Fibroblast of peridontal ligament (primary cell): ENCODE data around the gene VSIG10L2.
A peak's percentile ranks its signal among the peaks of the same experiment; 100 is the strongest.
"Not testable (repeated sequence)": the region's sequence is repeated elsewhere in the genome, so short reads cannot be mapped to it uniquely, and the experiment has no call there.

Experiments
- DNase-seq: peaks from one replicate; pipeline ENCODE4 v3.0.0-alpha.2; 2010; ENCODE audit errors: extremely low read depth

VSIG10L2 gene

GRCh38 chr11:125967515-125967914, 21.7 kb downstream of the VSIG10L2 start:
- DNase-seq: no peak

GRCh38 chr11:125968354-125968753, 22.5 kb downstream of the VSIG10L2 start:
- no peak for DNase-seq

DNA sequence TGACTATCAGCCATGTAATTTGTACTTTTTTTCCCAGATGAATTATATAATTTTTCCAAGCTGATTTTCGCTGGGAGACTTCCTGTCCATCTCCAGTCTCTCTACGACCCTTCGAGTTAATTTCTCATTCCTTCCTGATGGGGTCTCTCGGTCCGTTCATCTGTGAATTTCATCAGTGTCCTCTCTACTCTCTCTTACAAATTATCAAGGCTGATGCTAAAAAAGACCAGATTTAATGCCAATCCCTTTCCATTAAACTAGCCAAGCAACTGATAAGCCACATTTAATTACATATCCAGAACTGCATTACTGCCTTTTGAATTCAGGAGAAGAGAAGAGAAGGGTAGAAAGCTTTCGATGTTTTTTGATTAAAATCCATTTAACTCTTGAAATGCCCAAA, 25.8 kb downstream of the VSIG10L2 start:
- DNase-seq: no peak

DNA sequence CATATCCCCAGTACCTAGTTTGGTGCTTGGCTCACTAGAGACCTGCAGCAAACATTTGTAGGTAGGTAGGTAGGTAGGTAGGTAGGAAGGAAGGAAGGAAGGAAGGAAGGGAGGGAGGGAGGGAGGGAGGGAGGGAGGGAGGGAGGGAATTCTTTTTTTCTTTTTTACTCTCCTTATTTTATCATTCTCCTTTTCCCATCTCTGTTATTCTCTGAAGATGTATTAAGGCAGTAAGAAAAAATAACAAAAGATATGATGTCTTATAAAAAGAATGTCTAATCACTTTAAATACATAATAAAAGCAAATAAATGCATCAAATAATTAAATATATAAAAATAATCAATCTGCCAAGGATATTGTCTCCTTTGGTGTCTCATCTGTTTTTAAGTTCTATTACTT, 28.4 kb downstream of the VSIG10L2 start:
- no peak for DNase-seq

- no peak for DNase-seq
Observed at GRCh38 chr11:125975634-125976033, 29.8 kb downstream of the VSIG10L2 start.

GRCh38 chr11:125976156-125976555, 30.3 kb downstream of the VSIG10L2 start:
- DNase-seq: no peak

DNA sequence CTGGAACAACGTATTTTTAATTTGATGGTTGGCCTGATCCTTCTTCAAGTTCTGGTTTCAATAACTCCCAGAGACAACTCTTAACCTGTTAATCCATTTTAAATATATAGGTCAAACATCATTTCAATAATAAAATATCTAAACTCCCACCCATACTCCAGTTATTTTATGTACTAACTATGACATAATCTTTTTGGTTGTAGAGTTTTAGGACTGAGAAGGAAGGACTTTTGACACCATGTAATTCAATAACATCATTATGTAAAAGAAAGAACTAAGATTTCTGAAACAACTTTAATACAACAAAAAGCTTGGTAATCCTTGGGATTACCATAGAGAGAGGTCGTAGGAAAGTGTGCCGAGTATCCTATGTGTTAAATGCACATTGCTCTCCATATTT, 31.5 kb downstream of the VSIG10L2 start:
- no peak for DNase-seq

GRCh38 chr11:125978181-125978716, 32.4 kb downstream of the VSIG10L2 start:
- no peak for DNase-seq

DNA sequence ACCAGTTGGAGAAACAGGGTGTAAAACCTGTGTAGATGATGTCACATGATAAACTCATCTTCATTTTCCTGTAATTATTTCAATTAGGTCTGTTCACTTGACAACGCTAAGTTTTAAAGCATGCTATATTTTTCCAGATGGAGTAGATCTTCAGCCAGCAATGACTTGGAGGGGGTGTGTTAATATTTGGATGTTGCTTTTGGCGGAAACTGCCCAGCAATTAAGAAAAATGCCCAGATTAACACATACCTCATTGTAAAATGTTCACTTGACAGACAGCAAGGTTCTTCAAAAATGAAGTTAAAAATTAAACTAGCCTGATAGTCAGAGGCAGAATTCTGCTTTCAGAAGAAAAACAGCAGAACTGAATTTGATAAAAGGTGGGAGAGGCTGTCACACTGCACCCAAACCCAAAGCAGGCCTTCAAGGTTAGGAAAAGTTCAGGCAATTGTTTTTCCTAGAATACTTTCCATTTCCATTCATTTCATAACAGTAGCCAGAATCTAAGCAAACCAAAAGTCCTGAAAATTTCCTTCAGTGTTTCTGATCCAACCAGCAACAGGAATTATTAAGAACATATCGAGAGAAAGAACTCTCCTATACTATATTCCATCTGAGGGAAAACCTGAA, 33.0 kb downstream of the VSIG10L2 start:
- DNase-seq: no peak

- no peak for DNase-seq
Observed at GRCh38 chr11:125979511-125979910, 33.7 kb downstream of the VSIG10L2 start.

DNA sequence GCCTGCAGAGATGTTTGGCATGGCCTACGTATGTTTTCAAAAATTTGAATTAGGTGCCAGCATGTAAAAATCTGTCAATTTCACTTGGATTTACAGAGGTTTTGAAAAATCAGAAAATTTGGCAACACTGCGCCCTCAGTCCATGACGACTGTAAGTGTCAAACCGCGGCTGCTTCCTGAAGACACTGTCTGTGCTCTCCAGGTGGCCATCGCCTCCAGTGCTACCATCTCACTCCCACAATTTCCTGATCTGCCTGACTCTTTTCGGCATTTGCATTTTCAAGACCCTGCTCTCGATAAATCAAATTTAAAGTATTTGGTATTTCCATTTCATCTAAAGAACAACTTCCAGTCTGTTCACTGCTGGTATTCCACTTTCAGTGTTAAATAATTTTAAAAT, 34.6 kb downstream of the VSIG10L2 start:
- DNase-seq: no peak

GRCh38 chr11:125982348-125982730, 36.5 kb downstream of the VSIG10L2 start:
- no peak for DNase-seq

GRCh38 chr11:125985956-125986355, 40.1 kb downstream of the VSIG10L2 start:
- not testable (repeated sequence) for DNase-seq

DNA sequence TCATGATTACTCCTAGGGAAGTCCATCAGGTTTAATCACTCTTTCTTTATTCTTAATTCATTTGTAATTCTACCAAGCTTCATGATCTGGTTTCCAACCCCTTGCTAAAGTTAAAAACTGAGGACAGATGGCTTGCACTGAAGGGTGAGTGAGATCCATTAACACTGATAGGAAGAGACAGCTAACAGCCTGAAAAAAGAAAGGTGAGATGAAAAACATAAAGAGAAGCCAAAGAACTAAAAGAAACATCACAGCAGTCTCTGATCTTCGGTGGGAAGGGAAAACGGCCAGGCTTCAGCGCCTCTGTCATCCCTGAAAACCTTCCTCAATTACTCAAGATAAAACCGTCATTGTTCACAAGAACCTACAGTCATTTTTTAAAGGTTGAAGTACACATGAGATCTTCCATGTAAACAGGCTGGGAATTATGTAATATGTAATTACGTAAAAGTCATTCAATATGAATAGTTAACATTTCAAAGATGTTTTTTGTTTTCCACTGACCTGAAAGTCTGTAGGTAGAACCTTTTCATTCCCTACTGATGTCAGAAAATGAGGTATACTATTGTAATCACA, 41.3 kb downstream of the VSIG10L2 start:
- no peak for DNase-seq

DNA sequence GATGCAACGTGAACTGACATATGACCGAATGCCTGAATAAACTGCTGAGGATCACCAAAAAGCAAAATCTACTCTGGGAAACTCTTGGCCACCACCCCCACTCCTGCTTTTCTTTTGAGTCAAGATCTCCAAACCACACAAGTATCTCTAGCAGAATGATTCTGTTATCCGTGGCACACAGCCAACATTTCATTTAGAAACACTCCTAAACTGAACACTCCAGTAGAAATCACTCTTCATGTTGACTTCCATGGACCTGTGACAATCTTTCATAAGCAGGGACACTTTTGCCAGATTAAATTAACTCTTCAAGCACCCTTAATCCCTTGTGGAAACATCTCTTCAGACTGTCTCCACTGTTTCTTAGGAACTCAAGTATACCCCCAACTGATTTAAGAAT, 44.4 kb downstream of the VSIG10L2 start:
- peak; percentile 71 for DNase-seq

DNA sequence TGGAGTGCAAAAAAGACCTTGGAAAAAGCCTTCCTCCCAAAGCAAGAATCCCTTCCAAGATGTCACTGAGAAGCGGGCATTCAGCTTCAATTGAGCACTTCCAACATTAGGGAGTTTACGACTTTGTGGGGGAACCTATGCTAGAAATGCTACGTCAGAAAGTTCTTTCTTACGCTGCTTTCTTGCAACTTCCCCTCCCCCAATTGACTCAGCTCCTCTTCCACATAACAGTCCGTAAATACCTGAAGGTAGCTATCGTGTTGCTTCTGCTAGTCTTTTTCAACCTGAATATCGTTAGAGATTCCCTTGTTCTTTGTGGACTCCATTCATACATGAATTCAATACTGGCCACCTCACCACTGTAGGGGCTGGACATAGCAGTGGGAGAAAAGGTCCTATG, 47.0 kb downstream of the VSIG10L2 start:
- DNase-seq: no peak

- no peak for DNase-seq
Observed at GRCh38 chr11:125994509-125994908, 48.7 kb downstream of the VSIG10L2 start.

GRCh38 chr11:125995313-125995712, 49.5 kb downstream of the VSIG10L2 start:
- DNase-seq: no peak

DNA sequence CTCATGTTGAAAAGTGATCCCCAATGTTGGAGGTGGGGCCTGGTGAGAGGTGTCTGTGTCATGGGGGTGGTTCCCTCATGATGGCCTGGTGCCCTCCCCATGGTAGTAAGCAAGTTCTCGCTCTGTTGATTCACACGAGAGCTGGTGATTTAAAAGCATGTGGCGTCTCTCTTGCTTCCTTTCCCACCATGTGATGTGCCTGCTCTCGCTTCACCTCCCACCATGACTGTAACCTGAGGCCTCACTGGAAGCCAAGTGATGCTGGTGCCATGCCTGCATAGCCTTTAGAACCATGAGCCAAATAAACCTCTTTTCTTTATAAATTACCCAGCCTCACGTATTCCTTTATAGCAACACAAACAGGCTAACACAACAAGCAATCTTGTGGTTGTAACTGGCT, 52.4 kb downstream of the VSIG10L2 start:
- no peak for DNase-seq

GRCh38 chr11:125999234-125999880, 53.5 kb downstream of the VSIG10L2 start:
- no peak for DNase-seq

DNA sequence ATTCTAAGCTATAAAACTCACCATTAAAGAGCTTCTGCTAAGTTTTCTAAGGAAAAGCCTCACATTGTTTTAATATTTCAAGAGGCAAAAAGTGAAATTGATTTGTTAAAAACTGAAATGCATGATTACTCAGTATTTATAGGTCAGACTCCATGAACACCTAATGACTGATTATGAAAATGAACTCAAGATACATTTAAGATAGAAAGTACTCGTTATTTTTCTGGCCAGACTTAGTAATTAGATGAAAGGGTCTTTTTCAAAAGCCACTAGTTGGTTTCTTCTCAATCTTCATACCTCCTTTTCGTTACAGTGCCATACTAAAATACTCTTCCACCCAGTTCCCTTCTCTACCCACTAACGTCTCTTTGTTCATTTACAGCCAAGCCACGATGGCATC, 56.3 kb downstream of the VSIG10L2 start:
- DNase-seq: no peak
